GM12872 (cell line): ENCODE data around the gene PNMT.

ENCODE experiments used
- TF ChIP-seq, protein P1 (sequence below): IDR thresholded peaks from 3 replicates; pipeline ENCODE4 v1.5.1; 2011; ENCODE audit warnings: low read depth, mild to moderate bottlenecking, low read length, moderate library complexity; ENCODE audit not compliant: insufficient read depth

Gene PNMT

DNA sequence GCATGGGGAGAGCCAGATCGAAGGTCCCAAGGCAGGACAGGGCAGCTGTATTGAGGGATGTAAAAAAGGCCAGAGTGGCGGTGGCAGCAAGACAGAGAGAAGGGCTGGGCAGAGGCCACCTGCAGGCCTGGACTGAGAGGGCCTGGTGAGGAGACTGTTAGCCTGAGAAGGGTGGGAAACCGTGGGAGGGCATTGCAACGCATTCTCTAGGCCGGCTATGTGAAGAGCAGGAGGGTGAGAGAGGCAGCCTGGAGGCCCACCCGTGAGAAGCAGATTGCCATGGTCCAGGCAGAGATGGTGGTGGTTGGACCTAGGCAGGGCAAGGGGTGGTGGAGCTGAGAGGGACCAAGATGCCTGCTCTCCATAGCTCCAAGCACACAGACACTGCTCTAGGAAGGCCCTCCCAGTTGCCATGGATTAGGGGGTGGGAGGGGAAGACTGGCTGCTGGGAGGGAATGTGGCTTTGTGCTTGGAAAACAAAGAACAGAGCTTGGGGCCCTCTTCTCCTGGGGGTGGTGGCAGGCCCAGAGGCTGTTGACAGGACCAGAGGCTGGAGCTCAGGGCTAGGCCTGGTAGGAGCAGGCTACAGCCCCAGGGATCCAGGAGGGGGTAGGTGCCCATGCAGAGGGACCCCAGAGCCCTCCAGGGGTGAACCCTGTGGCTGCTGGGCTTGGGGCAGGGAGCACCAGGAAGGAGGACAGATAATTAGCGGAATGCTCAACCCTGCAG is 15.5 kb upstream of the PNMT start:
- TF ChIP-seq, protein P1, sequence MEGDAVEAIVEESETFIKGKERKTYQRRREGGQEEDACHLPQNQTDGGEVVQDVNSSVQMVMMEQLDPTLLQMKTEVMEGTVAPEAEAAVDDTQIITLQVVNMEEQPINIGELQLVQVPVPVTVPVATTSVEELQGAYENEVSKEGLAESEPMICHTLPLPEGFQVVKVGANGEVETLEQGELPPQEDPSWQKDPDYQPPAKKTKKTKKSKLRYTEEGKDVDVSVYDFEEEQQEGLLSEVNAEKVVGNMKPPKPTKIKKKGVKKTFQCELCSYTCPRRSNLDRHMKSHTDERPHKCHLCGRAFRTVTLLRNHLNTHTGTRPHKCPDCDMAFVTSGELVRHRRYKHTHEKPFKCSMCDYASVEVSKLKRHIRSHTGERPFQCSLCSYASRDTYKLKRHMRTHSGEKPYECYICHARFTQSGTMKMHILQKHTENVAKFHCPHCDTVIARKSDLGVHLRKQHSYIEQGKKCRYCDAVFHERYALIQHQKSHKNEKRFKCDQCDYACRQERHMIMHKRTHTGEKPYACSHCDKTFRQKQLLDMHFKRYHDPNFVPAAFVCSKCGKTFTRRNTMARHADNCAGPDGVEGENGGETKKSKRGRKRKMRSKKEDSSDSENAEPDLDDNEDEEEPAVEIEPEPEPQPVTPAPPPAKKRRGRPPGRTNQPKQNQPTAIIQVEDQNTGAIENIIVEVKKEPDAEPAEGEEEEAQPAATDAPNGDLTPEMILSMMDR: no peak

DNA sequence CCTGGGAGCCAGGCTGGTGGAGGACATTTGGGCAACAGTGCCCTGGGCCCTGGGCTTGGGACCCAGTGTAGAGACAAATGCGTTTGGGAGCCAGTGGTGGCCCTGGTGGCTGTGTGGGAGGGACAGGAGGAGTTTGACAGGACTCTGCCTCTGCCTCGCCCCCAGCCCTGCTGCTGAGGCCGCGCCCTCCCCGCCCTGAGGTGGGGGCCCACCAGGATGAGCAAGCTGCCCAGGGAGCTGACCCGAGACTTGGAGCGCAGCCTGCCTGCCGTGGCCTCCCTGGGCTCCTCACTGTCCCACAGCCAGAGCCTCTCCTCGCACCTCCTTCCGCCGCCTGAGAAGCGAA is 15.0 kb upstream of the PNMT start:
- TF ChIP-seq, protein P1: no peak

DNA sequence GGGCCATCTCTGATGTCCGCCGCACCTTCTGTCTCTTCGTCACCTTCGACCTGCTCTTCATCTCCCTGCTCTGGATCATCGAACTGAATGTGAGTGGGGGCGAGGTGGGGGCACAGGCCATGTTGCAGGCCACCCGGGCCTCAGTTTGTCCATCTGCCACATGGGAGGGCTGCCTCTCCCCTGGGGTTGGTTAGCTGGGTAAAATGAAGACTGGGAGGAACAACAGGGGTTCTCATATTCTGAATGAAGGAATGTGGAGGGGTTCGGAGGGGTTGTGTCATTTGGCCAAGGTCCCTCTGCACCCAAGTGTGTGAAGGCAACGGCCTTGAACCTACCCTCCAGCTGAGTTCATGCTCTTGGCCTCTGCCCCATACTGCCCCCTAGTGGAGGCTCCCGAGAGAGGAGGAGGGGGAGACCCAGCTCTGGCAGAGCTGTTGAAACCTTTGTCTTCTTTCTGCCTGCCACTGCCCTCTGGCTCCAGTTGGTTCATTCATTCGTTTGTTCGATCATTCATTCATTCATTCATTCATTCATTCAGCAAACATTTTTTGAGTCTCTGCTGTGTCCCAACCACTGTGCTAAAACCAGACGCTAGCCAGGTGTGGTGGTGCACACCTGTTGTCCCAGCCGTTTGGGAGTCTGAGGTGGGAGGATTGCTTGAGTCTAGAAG is 14.5 kb upstream of the PNMT start:
- TF ChIP-seq, protein P1: peak; percentile 100

DNA sequence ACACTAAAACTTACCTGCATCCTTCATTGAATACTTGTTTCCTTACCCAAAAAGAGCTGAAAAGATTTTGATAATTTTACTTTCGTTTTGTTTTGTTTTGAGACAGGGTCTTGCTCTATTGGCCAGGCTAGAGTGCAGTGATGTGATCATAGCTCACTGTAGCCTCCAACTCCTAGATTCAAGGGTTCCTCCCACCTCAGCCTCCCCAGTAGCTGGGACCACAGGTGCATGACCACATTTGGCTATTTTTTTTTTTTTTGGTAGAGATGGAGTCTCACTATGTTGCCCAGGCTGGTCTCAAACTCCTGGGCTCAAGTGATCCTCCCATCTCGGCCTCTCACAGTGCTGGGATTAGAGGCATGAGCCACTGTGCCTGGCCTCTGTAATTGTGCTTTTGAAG is 13.1 kb upstream of the PNMT start:
- TF ChIP-seq, protein P1: no peak

DNA sequence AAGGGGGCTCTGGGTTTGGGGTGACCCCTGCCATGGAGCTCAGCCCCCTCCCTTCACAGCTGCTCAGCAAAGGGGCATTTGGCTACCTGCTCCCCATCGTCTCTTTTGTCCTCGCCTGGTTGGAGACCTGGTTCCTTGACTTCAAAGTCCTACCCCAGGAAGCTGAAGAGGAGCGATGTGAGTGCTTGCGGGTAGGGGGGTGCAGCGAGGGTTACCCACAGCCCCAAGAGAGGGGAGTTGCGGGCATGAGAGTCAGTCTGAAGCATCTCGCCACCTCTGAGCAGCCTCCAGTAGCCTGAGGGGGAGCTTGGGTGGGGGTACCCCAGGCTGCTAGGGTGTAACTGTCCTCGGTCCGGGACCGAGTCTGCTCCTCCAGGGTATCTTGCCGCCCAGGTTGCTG is 9.9 kb upstream of the PNMT start:
- TF ChIP-seq, protein P1: no peak

DNA sequence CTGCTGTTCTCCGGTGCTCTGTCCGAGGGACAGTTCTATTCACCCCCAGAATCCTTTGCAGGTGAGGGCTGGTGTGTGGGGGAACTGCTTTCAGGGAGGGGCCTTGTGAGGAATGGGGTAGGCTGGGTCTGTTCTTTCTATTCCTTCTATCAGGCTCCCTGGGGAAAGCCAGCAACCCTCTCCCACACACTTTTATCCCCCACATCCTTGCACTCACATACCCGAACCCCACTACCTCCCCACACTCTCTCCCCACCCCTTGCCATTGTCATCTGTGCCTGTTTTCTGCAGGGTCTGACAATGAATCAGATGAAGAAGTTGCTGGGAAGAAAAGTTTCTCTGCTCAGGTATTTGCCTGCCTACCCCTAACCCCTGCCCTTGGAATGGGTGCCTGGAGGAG is 9.5 kb upstream of the PNMT start:
- TF ChIP-seq, protein P1: no peak

DNA sequence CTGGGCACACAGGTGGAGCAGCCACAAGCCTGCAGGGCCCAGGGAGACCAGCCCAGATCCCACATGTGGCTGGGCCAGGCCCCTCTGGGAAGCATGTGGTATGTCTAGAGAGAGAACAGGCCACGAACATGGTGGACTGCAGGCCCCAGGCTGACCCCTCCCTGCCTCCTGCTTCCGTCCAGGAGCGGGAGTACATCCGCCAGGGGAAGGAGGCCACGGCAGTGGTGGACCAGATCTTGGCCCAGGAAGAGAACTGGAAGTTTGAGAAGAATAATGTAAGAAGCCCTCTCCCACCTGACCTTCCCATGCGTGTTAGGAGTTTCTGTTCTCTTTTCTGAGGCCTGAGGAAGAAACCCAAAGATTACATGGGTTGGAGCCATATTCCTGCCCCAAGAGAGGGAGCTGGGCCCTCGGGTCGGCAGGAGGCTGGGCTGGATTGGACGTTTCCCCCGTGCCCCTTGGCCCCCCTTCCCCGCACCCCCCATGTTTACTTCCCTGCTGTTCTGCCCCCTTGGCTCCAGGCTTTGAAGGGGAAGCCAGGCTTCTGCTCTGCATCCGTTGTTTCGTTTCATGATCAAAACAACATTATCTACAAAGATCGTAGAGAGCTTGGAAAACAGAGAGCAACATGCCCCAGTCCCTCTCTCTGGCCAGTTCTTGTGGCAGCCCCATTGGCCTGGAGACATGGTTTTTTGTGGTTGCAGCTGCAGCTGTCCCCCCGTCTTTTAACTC is 8.8 kb upstream of the PNMT start:
- TF ChIP-seq, protein P1: no peak
